Measurements from ENCODE around the gene MVB12B.

Gene MVB12B

DNA sequence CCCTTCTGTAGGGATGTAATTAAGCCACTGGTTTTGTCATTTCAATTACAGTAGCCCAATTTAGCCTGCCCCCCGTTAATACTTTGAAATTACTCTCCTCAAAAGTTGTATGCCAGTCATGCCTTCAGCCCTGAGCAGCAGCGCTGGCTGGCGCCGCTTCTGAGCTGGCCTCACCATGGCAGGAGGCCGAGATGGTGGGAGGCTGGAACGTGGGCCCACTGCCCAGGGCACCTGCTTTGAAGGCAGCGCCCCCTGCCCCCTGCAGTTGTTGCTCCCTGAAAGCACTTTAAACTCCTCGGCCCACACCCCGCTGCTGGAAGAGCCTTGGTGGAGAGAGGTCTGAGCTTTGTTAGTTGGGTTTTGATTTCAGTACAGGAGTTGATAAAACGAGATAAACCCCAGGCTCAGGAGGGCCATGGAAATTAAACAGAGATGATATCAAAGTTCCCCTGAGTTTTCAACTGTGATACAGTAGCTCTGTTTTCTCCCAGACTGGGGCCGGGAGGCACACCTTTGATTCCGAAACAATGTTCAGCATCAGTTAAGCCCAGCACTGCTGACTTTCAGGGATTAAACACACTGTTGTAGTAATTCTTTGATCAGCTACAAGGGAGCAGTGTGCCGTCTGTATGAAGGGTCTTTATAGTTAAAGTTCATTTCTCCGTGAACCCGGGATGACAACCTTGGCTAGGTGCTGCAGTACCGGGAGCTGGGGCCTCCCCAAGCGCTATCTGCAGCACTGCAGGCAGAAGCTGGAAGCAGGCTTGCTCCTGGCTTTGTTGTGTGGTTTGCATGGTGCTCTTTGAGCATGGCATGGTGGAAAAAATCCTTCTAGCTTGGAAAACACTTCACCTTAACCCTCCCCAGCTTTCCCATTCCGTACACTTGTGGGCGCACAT is 9.5 kb downstream of the MVB12B start:
- Histone ChIP-seq H3K9me3 (ENCODE audit: insufficient read depth, low read length) (no peaks in the 10 kb centered on the region), H3K9me2 (replicated peaks; ENCODE audit: insufficient read depth, low read length) (no peaks in the 10 kb centered on the region), H3K9ac (ENCODE audit: low read length) (no peak overlapping the region), H4K20me1 (ENCODE audit: low read depth, low read length) (no peaks in the 10 kb centered on the region), H3K36me3 (ENCODE audit: low read length) (no peaks in the 10 kb centered on the region), H3K79me2 (ENCODE audit: insufficient read depth, low read length) (no peaks in the 10 kb centered on the region), H3F3A (ENCODE audit: insufficient read depth) (no peaks in the 10 kb centered on the region), H3K27ac (ENCODE audit: low read depth, low read length) (no peak overlapping the region), H3K4me3 (ENCODE audit: insufficient read depth, low read length, poor library complexity, severe bottlenecking) (no peak overlapping the region), H2AFZ (ENCODE audit: low read depth, low read length, severe bottlenecking) (no peak overlapping the region), H3K27me3 (ENCODE audit: low read length) (no peaks in the 10 kb centered on the region), H3K4me2 (ENCODE audit: low read depth, low read length, poor library complexity, severe bottlenecking) (no peak overlapping the region)
- TF ChIP-seq EZH2phosphoT487 (conservative IDR thresholded peaks at IDR 0.05; ENCODE audit: low read length), result no peak
- TF ChIP-seq, protein P1, sequence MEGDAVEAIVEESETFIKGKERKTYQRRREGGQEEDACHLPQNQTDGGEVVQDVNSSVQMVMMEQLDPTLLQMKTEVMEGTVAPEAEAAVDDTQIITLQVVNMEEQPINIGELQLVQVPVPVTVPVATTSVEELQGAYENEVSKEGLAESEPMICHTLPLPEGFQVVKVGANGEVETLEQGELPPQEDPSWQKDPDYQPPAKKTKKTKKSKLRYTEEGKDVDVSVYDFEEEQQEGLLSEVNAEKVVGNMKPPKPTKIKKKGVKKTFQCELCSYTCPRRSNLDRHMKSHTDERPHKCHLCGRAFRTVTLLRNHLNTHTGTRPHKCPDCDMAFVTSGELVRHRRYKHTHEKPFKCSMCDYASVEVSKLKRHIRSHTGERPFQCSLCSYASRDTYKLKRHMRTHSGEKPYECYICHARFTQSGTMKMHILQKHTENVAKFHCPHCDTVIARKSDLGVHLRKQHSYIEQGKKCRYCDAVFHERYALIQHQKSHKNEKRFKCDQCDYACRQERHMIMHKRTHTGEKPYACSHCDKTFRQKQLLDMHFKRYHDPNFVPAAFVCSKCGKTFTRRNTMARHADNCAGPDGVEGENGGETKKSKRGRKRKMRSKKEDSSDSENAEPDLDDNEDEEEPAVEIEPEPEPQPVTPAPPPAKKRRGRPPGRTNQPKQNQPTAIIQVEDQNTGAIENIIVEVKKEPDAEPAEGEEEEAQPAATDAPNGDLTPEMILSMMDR (IDR thresholded peaks at IDR 0.05; ENCODE audit: insufficient read depth, low read length, poor library complexity, severe bottlenecking), result no peak

DNA sequence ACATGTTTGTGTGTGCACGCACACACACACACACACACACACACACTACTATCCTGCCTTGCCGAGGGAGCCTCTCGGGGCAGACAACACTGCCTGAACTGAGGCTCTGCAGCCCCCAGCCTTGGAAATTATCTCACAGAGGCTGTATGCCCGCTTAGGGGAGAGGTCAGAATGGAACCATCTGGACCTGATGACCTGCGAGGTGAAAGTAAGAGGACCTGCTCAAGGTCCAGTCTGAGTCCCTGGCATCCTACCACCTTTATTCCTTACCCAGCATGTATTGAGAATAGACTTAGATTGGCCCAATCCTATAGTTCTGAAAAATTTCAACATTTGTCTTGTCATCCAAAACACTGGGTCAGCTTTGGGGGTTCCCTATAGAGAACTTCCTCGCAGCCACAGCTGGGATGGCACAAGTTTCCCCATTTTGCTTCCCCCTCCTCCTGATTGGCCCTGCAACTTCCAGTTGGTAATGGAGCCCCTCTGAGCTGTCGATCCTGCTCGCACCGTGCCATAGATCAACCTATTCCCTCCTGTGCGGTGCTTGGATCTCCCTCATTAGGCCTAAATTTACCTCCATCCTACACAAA is 10.2 kb downstream of the MVB12B start:
- H3K9me3 ChIP-seq (ENCODE audit: insufficient read depth, low read length), result no peaks in the 10 kb centered on the region
- no peak overlapping the region for H2AFZ ChIP-seq (ENCODE audit: low read depth, low read length, severe bottlenecking)
- H3K4me3 ChIP-seq (ENCODE audit: insufficient read depth, low read length, poor library complexity, severe bottlenecking), result no peak overlapping the region
- no peaks in the 10 kb centered on the region for H3K36me3 ChIP-seq (ENCODE audit: low read length)
- H3F3A ChIP-seq (ENCODE audit: insufficient read depth), result no peaks in the 10 kb centered on the region
- no peak overlapping the region for H3K4me2 ChIP-seq (ENCODE audit: low read depth, low read length, poor library complexity, severe bottlenecking)
- no peaks in the 10 kb centered on the region for H3K27me3 ChIP-seq (ENCODE audit: low read length)
- no peaks in the 10 kb centered on the region for H3K79me2 ChIP-seq (ENCODE audit: insufficient read depth, low read length)
- H3K9ac ChIP-seq (ENCODE audit: low read length), result no peak overlapping the region
- TF ChIP-seq EZH2phosphoT487 (conservative IDR thresholded peaks at IDR 0.05; ENCODE audit: low read length), result no peak
- TF ChIP-seq, protein P1 (IDR thresholded peaks at IDR 0.05; ENCODE audit: insufficient read depth, low read length, poor library complexity, severe bottlenecking), result no peak
- no peak overlapping the region for H3K27ac ChIP-seq (ENCODE audit: low read depth, low read length)
- no peaks in the 10 kb centered on the region for H4K20me1 ChIP-seq (ENCODE audit: low read depth, low read length)
- no peaks in the 10 kb centered on the region for H3K9me2 ChIP-seq (replicated peaks; ENCODE audit: insufficient read depth, low read length)

DNA sequence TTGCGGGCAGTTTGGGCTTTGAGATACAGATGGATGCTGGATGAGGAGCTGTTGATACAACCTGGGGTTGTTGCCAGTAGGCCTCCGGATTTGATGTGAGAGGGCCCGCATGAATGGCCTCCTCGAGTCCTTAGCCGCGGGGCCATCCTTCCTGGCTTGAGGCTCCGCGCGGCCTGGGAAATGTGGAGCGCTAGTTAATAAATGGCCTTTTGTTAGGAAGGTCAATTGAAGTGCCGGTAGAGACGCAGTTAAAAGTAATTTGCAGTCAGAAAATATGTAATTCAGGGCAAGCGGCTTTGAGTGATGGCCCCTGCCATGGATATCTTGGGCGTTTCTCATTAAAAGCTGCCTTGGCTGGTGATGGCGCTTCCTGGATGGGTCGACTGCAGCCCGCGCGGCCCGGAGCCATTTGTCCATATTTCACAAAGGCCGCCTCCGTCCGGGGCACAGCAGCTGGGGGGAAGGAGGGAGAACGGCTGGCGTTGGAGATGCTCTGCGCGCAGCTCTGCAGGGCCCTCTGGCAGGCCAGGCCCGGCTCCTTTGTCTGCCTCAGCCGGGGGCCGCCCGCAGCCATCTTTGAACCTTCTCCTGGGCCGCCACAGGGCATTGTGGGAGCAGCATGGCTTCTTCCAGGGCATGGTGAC is 11.2 kb downstream of the MVB12B start:
- Histone ChIP-seq H3K79me2 (ENCODE audit: insufficient read depth, low read length) (no peaks in the 10 kb centered on the region), H3K27me3 (ENCODE audit: low read length) (no peaks in the 10 kb centered on the region), H4K20me1 (ENCODE audit: low read depth, low read length) (no peaks in the 10 kb centered on the region), H3K27ac (ENCODE audit: low read depth, low read length) (no peak overlapping the region), H3K9me2 (replicated peaks; ENCODE audit: insufficient read depth, low read length) (no peaks in the 10 kb centered on the region), H3K9ac (ENCODE audit: low read length) (no peak overlapping the region), H3F3A (ENCODE audit: insufficient read depth) (no peaks in the 10 kb centered on the region), H2AFZ (ENCODE audit: low read depth, low read length, severe bottlenecking) (no peak overlapping the region), H3K4me3 (ENCODE audit: insufficient read depth, low read length, poor library complexity, severe bottlenecking) (no peak overlapping the region), H3K4me2 (ENCODE audit: low read depth, low read length, poor library complexity, severe bottlenecking) (no peak overlapping the region), H3K9me3 (ENCODE audit: insufficient read depth, low read length) (no peaks in the 10 kb centered on the region), H3K36me3 (ENCODE audit: low read length) (no peaks in the 10 kb centered on the region)
- TF ChIP-seq, protein P1 (IDR thresholded peaks at IDR 0.05; ENCODE audit: insufficient read depth, low read length, poor library complexity, severe bottlenecking), result no peak
- TF ChIP-seq EZH2phosphoT487 (conservative IDR thresholded peaks at IDR 0.05; ENCODE audit: low read length), result no peak

Data from SU-DHL-6 (cell line).